Dedifferentiated amniotic fluid mesenchymal stem cell (primary cell): Measurements from ENCODE around the gene EIF5AL1.
"Not testable (repeated sequence)": the region's sequence is repeated elsewhere in the genome, so short reads cannot be mapped to it uniquely, and the experiment has no call there.

Experiments used
- DNase-seq: peaks from one replicate; pipeline ENCODE4 v3.0.0-alpha.2; 2016; ENCODE audit errors: extremely low spot score

Gene EIF5AL1

DNA sequence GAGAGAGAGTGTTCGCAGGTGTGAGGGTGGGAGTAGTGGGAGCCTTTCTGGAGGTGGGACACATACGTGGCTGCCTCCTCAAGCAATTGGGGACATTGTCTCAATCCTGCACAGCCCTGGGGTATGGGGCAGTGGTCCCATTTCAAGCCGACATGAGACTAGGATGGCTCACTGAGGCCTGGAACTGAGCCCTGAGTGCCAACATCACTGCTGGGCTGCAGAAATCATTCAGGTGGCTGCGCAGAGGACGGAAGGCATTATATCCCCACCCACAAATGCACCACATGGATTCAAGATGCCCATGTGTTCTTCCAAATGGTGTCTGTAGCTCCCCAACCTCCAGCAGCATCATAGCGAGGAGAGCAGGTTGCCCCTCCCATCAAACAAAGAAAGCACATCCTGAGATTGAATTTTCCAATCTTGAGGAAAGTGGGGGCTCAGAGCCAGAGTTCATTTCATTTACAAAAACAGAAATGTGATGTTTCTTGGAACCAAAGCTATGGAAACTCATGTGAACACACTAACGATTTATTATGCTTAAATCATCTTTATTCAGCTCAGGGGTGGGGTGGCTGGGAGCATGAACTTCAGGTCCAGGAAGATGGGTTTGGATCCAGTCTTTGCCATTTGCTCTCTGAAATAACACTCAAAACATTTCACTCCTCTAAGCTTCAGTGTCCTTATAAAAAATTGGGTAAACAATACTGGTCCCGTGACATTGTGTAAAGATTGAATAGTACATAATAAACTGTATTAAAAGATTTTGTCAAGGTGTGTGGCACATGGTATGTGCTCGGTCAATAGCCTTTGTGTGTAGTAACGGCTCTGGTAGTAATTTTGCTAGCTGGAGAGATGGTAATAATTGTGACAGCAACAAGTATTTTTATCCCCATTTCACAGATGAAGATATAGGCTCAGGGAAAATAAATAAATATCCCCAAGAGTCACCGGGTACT is 43.3 kb downstream of the EIF5AL1 start:
- no peak for DNase-seq

DNA sequence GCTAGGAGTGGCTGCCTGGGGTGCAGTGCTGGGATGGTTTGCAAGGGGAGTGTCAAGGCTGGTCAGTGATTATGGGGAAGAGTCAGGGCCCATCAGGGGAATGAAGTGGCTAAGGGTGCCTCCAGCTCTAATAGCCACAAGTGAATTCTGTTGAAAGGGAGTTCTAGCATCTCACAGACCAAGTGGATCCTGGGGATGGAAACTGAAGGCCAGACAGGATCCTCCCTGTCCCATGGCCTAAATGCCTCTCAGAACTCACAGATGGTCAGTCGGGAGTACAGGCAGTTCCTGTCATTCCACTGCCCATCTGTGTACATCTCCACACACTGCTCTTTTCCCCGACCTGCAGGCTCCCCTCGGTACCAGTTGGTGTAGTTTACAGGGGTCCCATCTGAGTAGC is 44.6 kb downstream of the EIF5AL1 start:
- not testable (repeated sequence) for DNase-seq

DNA sequence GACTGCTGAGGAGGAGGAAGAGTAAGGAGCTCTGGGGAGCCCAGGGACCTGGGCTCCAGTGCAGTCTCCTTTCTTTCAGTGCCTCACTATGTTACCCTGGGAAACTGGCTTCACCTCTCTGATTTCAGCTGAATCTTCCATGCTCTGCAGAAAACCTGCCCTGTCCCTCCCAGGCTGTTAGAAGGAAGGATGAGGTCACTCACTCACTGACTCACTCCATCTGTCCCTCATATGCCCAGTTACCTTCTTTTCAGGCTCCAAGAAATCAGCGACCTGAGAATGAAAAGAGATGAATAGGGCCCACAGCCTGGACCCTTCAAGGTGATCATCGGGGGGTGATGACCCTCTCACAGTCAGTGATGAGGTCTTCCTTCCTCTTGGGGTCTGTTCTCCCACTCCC is 47.4 kb downstream of the EIF5AL1 start:
- no peak for DNase-seq

DNA sequence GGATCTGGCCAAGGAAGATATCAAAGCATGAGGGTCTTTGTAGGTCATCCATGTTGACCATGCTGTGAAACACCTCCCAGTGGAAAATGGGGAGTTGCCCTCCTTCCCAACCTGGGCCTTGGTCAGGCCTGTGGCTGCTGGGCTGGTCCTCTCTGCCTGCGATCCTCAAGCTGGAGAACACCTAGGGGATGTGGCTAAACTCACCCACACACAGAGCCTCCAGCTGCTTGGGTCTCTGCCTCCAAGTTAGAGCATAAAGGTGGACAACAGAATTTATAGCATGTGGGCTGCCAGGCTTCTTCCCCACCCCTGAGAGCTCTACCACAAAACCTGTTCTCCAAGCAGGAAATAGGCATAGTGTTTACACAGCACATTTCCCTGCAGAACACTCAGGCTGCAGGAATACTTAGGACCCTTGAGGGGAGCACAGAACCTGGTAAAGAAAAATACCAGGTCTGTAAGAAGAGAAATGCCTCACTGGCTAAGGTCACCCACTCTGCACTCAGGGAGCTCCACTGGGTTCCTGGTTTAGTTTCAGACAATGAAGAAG is 47.9 kb downstream of the EIF5AL1 start, which contains the start of gene SFTPA2:
SFTPA2 (minus strand) TSS at position 248 of the 550 bp plus-strand sequence. CDS start 924 bp downstream, outside the sequence.
- no peak for DNase-seq

DNA sequence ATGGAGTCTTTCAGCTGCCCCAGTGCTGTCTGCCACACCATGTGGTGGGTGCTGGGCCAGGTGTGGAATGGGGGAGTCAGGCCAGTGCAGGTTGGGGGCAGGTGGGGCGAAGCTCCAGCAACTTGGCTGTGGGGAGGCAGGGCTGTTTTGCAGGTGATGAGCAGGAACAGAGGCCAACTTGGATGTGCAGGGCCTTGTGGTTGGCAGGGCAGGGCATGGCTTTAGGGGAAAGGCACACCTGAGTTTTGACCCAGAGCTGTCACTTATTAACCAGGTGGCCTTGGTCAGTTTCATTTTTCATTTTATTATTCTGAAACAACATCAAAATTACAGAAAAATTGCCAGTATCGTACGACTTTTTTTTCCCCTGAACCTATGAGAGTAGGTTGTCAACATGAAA is 48.9 kb downstream of the EIF5AL1 start:
- DNase-seq, result no peak

DNA sequence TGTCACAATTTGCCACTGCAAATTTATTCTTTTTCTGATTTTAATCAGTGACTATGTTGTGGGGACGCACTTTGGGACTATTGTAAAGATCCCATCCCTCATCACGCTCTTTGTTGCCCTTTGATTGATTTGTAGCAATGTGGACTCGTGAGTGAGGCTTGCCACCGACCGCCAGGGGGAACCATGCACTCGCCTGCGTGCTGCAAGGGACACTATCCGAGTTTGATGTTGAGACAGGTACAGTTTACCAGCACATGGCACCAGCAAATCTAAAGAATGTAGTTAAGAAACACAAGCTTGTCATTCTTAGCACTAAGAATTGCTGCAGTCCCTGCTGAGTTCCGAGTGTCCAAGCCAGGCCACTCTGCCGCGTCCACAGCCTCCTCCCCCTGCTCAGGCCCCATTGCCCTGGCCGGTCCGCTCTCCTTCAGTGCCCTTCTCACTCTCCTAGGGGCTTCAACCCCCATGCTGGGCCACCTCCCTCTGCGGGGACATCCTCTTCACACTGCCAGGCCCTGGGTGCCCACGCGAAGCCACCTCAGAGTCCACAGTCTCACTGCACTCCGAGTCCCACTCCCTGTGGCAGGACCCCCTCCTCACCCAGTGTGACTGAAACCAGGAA is 49.9 kb downstream of the EIF5AL1 start:
- DNase-seq, result peak; percentile 35

DNA sequence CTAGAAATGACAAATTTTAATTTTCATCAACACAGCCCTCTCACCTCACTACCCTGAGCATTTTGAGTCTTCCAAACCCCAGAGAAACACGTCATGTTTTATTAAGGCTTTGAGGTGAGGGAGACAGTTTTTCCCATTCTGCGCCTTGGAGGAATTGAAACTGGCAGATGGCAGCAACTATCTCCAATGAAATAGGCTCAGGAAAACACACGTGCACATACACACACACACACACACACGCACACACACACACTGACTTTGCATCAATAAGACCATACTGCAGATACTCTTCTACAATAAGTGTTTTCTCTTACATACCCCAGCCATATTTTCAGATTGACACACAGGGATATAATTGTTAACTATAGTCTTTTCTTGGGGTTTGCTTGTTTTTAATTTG is 51.1 kb downstream of the EIF5AL1 start:
- no peak for DNase-seq
